HT1080 (cell line): ENCODE measurements around the gene ASF1B. TPM values are rescaled to one million over a fixed set of nuclear protein-coding genes. Genes with fewer than 3 reads are reported as not detected.

Experiments used
- DNase-seq: peaks from one replicate; pipeline ENCODE4 v3.0.0-alpha.2; 2015; ENCODE audit warnings: low read depth
- total RNA-seq: library from RNA; depleted of rRNA; stranded (reverse); fragments of >200 nt; shearing (Covaris generic); gene quantifications from 2 replicates; pipeline ENCODE4 v1.2.3, GENCODE V29; 2014

ASF1B gene
- total RNA-seq, 1 experiment from 2014 or later, result 123 TPM

- DNase-seq, result no peak
Measured at GRCh38 chr19:14111486-14111885, 24.9 kb downstream of the ASF1B start.

- no peak for DNase-seq
Measured at GRCh38 chr19:14110650-14111049, 25.7 kb downstream of the ASF1B start.

- DNase-seq, result peak; percentile 43
Measured at GRCh38 chr19:14107581-14108461, 28.6 kb downstream of the ASF1B start.

GRCh38 chr19:14106840-14107239, 29.5 kb downstream of the ASF1B start:
- DNase-seq, result no peak

- DNase-seq, result no peak
Measured at GRCh38 chr19:14105680-14106079, 30.7 kb downstream of the ASF1B start.

GRCh38 chr19:14103310-14103709, 33.1 kb downstream of the ASF1B start:
- no peak for DNase-seq

- no peak for DNase-seq
Measured at GRCh38 chr19:14102756-14103155, 33.6 kb downstream of the ASF1B start.

GRCh38 chr19:14102102-14102696, 34.2 kb downstream of the ASF1B start:
- DNase-seq, result no peak

- DNase-seq, result no peak
Measured at GRCh38 chr19:14101003-14101545, 35.3 kb downstream of the ASF1B start.

- no peak for DNase-seq
Measured at GRCh38 chr19:14097532-14098151, 38.7 kb downstream of the ASF1B start.

- DNase-seq, result no peak
Measured at GRCh38 chr19:14096272-14096992, 40.0 kb downstream of the ASF1B start.

GRCh38 chr19:14094854-14095253, 41.5 kb downstream of the ASF1B start:
- DNase-seq, result no peak

GRCh38 chr19:14093117-14093823, 43.1 kb downstream of the ASF1B start:
- DNase-seq, result no peak

- DNase-seq, result no peak
Measured at GRCh38 chr19:14091813-14092462, 44.5 kb downstream of the ASF1B start.

- DNase-seq, result peak; percentile 63
Measured at GRCh38 chr19:14091081-14091812, 45.1 kb downstream of the ASF1B start.

GRCh38 chr19:14090509-14091080, 45.8 kb downstream of the ASF1B start, which contains the start of gene SAMD1:
TSS of gene SAMD1 (minus strand) at chr19:14090751.
- no peak for DNase-seq

- DNase-seq, result peak; percentile 36
Measured at GRCh38 chr19:14089662-14090508, 46.5 kb downstream of the ASF1B start.

- no peak for DNase-seq
Measured at GRCh38 chr19:14089412-14089661, 47.1 kb downstream of the ASF1B start.
